Ishikawa (cell line): ENCODE results near the gene RFWD3.

ENCODE experiments used
- CREB1 ChIP-seq: IDR thresholded peaks from 2 replicates; pipeline ENCODE4 v1.6.1; 2012; ENCODE audit warnings: low read depth
- EGR1 ChIP-seq: IDR thresholded peaks from 2 replicates; pipeline ENCODE4 v1.6.1; 2012
- FOXM1 ChIP-seq: IDR thresholded peaks from 2 replicates; pipeline ENCODE4 v1.6.1; 2012; ENCODE audit warnings: low read depth, borderline replicate concordance
- RAD21 ChIP-seq: IDR thresholded peaks from 2 replicates; pipeline ENCODE4 v1.6.1; 2012; ENCODE audit warnings: low read depth
- ZBTB7A ChIP-seq: IDR thresholded peaks from 2 replicates; pipeline ENCODE4 v1.6.1; 2012; ENCODE audit warnings: low read depth

- TF ChIP-seq RAD21, result no peak
- no peak for TF ChIP-seq ZBTB7A
- no peak for TF ChIP-seq FOXM1
- no peak for TF ChIP-seq EGR1
- no peak for TF ChIP-seq CREB1
Observed at GRCh38 chr16:74578433-74578832, 88.2 kb downstream of the RFWD3 start.
